Fibroblast of the aortic adventitia (primary cell): ENCODE data around the gene INSYN2B. TPM values are rescaled to one million over a fixed set of nuclear protein-coding genes. Genes with fewer than 3 reads are reported as not detected.

ENCODE experiments used
- DNase-seq: peaks from one replicate; pipeline ENCODE4 v3.0.0-alpha.2; 2010; ENCODE audit warnings: low read depth
- H3K4me3 ChIP-seq: 2 replicates; pipeline ENCODE4 v1.5.1; 2011; ENCODE audit warnings: low read depth, mild to moderate bottlenecking, control low read depth, low read length, moderate library complexity
- total RNA-seq: library from RNA; depleted of rRNA; stranded (reverse); fragments of >200 nt; gene quantifications from 2 replicates; pipeline ENCODE4 v1.2.3, GENCODE V29; 2012; ENCODE audit warnings: low replicate concordance
- TF ChIP-seq, protein P1 (sequence below): IDR thresholded peaks from 2 replicates; pipeline ENCODE4 v1.5.1; 2011; ENCODE audit warnings: mild to moderate bottlenecking, low read length, control low read depth, inconsistent platforms; ENCODE audit not compliant: insufficient read depth

The INSYN2B gene
- total RNA-seq, 1 donor = 19.7 TPM

DNA sequence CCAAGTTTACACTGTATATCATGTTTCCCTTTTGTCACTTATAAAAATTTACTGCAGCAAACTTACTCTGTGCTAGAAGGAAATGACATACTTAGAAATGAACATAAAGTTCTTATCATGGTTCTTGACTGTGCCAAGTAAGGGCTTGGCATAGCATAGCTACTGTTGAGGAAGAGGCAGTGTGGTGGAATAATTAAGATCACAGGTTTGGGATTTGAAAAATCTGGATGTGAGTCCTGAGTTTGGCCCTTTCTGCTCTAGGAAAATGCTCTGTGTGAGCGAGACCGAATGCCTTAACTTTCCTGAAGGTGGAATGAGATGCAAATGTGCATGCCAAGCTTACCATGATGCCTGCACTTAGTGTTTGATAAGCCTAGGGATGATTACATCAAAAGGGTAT lies 99.5 kb downstream of the INSYN2B start:
- no peak overlapping the region for H3K4me3 ChIP-seq
- TF ChIP-seq, protein P1, sequence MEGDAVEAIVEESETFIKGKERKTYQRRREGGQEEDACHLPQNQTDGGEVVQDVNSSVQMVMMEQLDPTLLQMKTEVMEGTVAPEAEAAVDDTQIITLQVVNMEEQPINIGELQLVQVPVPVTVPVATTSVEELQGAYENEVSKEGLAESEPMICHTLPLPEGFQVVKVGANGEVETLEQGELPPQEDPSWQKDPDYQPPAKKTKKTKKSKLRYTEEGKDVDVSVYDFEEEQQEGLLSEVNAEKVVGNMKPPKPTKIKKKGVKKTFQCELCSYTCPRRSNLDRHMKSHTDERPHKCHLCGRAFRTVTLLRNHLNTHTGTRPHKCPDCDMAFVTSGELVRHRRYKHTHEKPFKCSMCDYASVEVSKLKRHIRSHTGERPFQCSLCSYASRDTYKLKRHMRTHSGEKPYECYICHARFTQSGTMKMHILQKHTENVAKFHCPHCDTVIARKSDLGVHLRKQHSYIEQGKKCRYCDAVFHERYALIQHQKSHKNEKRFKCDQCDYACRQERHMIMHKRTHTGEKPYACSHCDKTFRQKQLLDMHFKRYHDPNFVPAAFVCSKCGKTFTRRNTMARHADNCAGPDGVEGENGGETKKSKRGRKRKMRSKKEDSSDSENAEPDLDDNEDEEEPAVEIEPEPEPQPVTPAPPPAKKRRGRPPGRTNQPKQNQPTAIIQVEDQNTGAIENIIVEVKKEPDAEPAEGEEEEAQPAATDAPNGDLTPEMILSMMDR = no peak
- DNase-seq = no peak

DNA sequence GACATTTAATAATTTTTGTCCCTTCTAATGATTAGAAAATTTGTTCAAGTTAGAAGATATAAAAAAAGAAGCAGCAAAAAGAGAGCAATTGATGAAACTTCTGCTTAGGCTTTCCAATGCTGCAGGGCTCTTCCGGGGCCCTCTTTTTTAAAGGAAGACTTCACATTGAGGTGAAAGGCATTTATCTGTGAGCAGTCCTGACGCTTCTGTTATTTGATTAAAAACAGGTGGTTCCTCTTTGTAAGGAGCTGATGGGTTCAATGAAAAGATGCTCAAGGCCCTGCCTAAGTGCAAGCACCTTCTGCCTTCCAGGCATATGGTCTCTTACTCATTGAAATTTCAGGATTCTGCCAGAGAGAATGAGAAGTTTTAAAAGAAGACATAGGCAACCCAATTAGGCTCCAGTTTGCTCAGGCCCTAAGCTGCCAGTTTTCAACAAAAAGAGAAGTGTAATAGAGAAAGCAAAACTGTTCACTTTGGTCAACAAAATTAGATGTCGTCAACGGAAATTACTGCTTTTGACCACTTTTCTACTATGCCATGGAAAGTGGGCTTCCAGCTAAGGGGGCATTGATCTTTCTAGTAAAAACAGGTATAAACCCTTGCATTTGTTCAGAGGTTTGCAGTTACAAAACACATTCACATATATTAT lies 100.2 kb downstream of the INSYN2B start:
- no peak for DNase-seq
- H3K4me3 ChIP-seq = no peak overlapping the region
- TF ChIP-seq, protein P1 = no peak

DNA sequence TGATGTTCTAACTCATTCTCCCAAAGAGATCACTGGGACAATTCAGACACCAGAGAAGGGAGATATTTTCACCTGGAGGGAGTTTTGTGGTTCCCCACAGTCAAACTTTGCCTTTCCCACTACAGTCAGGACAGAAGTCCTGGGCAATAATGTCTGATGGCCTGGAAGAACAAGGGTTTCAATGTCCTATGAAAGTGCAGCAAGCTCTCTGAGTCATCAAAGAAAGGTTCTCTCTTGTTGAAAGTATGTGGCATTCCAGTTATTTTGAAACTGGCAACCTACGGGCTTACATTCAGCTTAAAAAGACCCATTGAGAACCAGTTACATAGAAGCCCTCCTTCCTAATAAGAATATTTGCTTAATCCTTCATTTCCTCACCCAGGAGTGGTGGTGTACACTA lies 103.9 kb downstream of the INSYN2B start:
- H3K4me3 ChIP-seq = no peak overlapping the region
- TF ChIP-seq, protein P1 = no peak
- peak; percentile 28 for DNase-seq

DNA sequence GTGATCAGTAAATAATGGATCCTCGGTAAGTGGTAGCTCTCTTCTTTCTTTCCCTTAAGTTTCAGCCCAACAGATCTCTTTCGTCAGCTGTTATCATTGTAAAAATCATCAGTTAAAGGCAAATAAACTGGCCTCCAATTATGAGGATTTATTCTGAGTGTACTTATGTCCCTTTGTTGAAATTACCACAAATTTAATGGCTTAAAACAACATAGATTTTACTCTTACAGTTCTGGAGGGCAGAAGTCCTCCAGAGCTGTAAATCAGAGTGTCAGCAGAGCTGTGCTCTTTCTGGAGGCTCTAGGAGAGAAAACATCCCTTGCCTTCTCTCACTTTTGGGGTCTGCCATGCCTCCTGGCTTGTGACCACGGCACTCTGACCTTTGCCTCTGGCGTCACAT lies 104.6 kb downstream of the INSYN2B start:
- H3K4me3 ChIP-seq = no peak overlapping the region
- TF ChIP-seq, protein P1 = no peak
- DNase-seq = no peak

DNA sequence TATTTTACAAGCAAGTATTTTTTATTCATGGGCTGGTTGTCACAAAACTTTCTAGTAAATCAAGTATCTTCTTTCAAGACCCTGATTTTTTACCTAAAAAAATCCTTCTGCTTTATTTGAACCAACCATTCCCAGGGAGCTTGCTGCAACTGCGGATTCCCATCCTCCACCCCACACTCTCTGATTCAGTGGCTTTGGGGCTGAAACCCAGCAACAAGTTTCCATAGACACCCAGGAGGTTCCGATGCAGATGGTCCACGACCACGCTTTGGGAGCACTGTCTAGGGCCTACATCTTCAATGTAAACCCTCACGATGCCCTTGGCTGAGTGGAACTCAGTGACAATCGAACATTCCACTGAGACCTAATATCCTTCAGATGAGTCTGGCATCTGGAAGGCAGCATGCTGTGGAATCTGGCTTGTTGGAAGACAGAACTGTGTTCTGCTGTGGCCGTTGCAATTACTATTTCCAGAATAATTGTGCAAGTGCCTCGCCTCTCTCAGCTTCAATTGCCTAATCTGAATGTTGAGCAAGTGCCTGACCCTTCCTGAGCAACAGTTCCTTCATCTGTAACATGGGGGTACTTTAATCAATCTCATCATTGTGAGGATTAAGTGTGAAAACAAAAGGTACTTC lies 105.1 kb downstream of the INSYN2B start:
- peak; percentile 63 for DNase-seq
- no peak overlapping the region for H3K4me3 ChIP-seq
- TF ChIP-seq, protein P1 = no peak

DNA sequence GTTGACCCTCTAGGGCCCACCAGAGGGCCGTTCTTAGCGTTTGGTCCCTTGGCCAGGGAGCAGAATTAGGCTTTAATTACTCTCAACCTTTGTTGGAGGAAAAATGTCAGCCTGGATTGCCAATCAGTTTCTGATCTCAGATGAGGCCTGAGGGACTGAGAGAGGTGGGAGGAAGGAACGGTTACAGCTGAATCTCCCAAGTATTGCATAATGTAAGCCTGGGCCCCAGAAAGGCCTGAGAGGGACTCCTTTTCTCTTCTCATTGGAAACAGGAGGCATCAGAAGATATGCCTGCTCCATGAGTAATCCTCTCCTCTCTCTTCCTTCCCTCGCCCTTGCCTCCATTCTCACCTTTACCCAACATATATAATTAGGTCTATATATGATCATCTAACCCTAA lies 105.7 kb downstream of the INSYN2B start:
- H3K4me3 ChIP-seq = no peak overlapping the region
- TF ChIP-seq, protein P1 = no peak
- no peak for DNase-seq

DNA sequence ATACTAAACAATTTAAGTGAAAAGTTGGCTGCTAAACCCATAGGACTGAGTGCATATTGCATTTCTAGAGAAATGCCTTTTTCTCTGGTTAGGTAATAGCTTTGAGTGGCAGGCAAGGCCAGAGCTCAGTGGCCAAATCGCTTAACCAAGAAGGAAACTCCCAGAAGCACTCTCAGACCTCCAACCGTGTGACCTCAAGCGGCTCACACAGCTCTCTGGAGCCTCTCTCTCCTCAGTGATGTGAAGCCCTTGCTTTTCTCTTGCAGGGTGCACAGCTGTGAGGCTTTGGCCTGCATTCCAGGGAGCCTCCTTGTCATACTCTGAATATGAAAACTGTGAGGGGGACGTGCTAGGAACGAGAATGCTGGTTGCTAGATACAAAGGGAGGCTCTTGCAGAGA lies 106.7 kb downstream of the INSYN2B start:
- H3K4me3 ChIP-seq = no peak overlapping the region
- TF ChIP-seq, protein P1 = no peak
- DNase-seq = peak; percentile 69
